HepG2 (cell line): ENCODE data around the gene PTCD2. TPM values are rescaled to one million over a fixed set of nuclear protein-coding genes. Genes with fewer than 3 reads are reported as not detected.
A peak's percentile ranks its signal among the peaks of the same experiment; 100 is the strongest.

Experiments
- ATAC-seq: fragments of 200-7000 bp; cut with Tn5 transposase; 3 replicates; pipeline ENCODE4 v1.9.1; 2020; ENCODE audit warnings: mild to moderate bottlenecking, moderate library complexity
- BruUV-seq: library from RNA; stranded (reverse); fragments of 400-500 nt; replicated peaks from 2 replicates; lab custom pipeline; 2021; lab: Mats Ljungman, UMichigan
- CTCF ChIA-PET: fragments of 300-600 bp; formaldehyde crosslinking; extraction: SDS; loops from one replicate; lab custom pipeline; 2021; ENCODE audit warnings: low total read pairs, inconsistent platforms, low intra/inter-chr PET ratio; lab: Yijun Ruan, JAX
- POLR2A ChIA-PET: fragments of 350-600 bp; sonication (Branson Sonifier 250); formaldehyde crosslinking; loops from one replicate; lab custom pipeline; 2020; ENCODE audit warnings: antibody characterized with exemption, inconsistent platforms; lab: Yijun Ruan, JAX
- DNase-seq: peaks from one replicate; pipeline ENCODE4 v3.0.0-alpha.2; 2015; ENCODE audit warnings: low spot score
- FAIRE-seq: peaks from 3 replicates; lab custom pipeline; 2011; peaks lifted over from hg19 to GRCh38; lab: Jason Lieb, UNC
- H2AFZ ChIP-seq: one replicate; pipeline ENCODE4 v1.6.1; 2011; ENCODE audit warnings: low read length, inconsistent platforms
- H3K27ac ChIP-seq: fragments of 300-600 bp; 3 replicates; pipeline ENCODE4 v1.8.0; 2011; ENCODE audit warnings: mixed run types, mild to moderate bottlenecking, mixed read lengths, low read length, inconsistent platforms; ENCODE audit not compliant: insufficient read depth; ENCODE audit errors: extremely low read length
- H3K27me3 ChIP-seq, 2 experiments: fragments of 200-600 bp in 1 of 2; 2 replicates in 1 of 2; 3 replicates in 1 of 2; pipeline versions ENCODE4 v1.6.0 to v1.8.0; 2011; ENCODE audit warnings: low read length in 2 of 2, mild to moderate bottlenecking in 2 of 2, moderate library complexity in 2 of 2, inconsistent platforms in 1 of 2; ENCODE audit not compliant: insufficient read depth in 2 of 2, control insufficient read depth in 1 of 2
- H3K36me3 ChIP-seq, 2 experiments: fragments of 200-600 bp in 1 of 2; replicated peaks in 1 of 2; 2 replicates in 1 of 2; 3 replicates in 1 of 2; pipeline versions ENCODE4 v1.5.1 to v1.8.0; 2011; ENCODE audit warnings: low read length in 2 of 2, inconsistent platforms in 1 of 2; ENCODE audit not compliant: insufficient read depth in 2 of 2, control insufficient read depth in 1 of 2
- H3K4me1 ChIP-seq: 2 replicates; pipeline ENCODE4 v1.5.1; 2012; ENCODE audit warnings: low read length, inconsistent platforms; ENCODE audit not compliant: insufficient read depth
- H3K4me2 ChIP-seq: 2 replicates; pipeline ENCODE4 v1.6.0; 2011; ENCODE audit warnings: low read depth, low read length, inconsistent platforms
- H3K4me3 ChIP-seq, 3 experiments: fragments of 200-600 bp in 1 of 3; sonication (generic), shearing (Covaris generic) in 1 of 3; replicated peaks in 1 of 3; 2 replicates each; pipeline ENCODE4 v1.5.1; 2011 to 2016; ENCODE audit warnings: low read length in 3 of 3, inconsistent platforms in 2 of 3, low read depth in 2 of 3, mild to moderate bottlenecking in 2 of 3, control low read depth in 1 of 3, mixed read lengths in 1 of 3; ENCODE audit not compliant: insufficient read depth in 1 of 3
- H3K79me2 ChIP-seq: one replicate; pipeline ENCODE4 v1.6.1; 2011; ENCODE audit warnings: low read length, inconsistent platforms; ENCODE audit not compliant: insufficient read depth
- H3K9ac ChIP-seq: 2 replicates; pipeline ENCODE4 v1.6.0; 2011; ENCODE audit warnings: mild to moderate bottlenecking, low read depth, low read length, inconsistent platforms; ENCODE audit not compliant: insufficient read depth
- H3K9me3 ChIP-seq: 2 replicates; pipeline ENCODE4 v1.5.1; 2012; ENCODE audit warnings: mild to moderate bottlenecking, low read length
- H4K20me1 ChIP-seq: 2 replicates; pipeline ENCODE4 v1.6.0; 2011; ENCODE audit warnings: inconsistent platforms, mild to moderate bottlenecking, low read length, moderate library complexity; ENCODE audit not compliant: insufficient read depth
- ATF2 ChIP-seq: sonication (generic); formaldehyde crosslinking; IDR thresholded peaks from 2 replicates; pipeline ENCODE4 v1.4.0; 2020; ENCODE audit warnings: missing genetic modification reagents
- FOXA3 ChIP-seq: IDR thresholded peaks from 2 replicates; pipeline ENCODE4 v1.6.1; 2016; ENCODE audit warnings: missing genetic modification reagents, missing compliant biosample characterization
- MTF1 ChIP-seq: sonication (generic); formaldehyde crosslinking; IDR thresholded peaks from 2 replicates; pipeline ENCODE4 v1.5.0; 2020; ENCODE audit warnings: missing genetic modification reagents
- MTF2 ChIP-seq: sonication (generic); formaldehyde crosslinking; IDR thresholded peaks from 2 replicates; pipeline ENCODE4 v1.5.0; 2020; ENCODE audit warnings: missing genetic modification reagents, borderline replicate concordance
- NRL ChIP-seq: sonication (generic); formaldehyde crosslinking; IDR thresholded peaks from 2 replicates; pipeline ENCODE4 v1.5.0; 2020; ENCODE audit warnings: missing genetic modification reagents, mild to moderate bottlenecking, moderate library complexity, borderline replicate concordance
- PAWR ChIP-seq: sonication (generic); formaldehyde crosslinking; IDR thresholded peaks from 2 replicates; pipeline ENCODE4 v1.4.0; 2020; ENCODE audit warnings: missing genetic modification reagents, mild to moderate bottlenecking, borderline replicate concordance
- PPARG ChIP-seq: conservative IDR thresholded peaks from 2 replicates; pipeline ENCODE4 v1.6.1; 2016; ENCODE audit warnings: missing biosample characterization, missing genetic modification reagents
- SOX13 ChIP-seq, 3 experiments: fragments of 450-650 bp in 1 of 3; sonication (generic) in 1 of 3; formaldehyde crosslinking in 1 of 3; IDR thresholded peaks in 2 of 3; conservative IDR thresholded peaks in 1 of 3; 2 replicates each; pipeline versions ENCODE4 v1.5.0 to v1.6.1; 2016 to 2020; ENCODE audit warnings: antibody characterized with exemption in 1 of 3, mild to moderate bottlenecking in 1 of 3, missing compliant biosample characterization in 1 of 3, missing genetic modification reagents in 1 of 3, moderate library complexity in 1 of 3
- SOX5 ChIP-seq: IDR thresholded peaks from 2 replicates; pipeline ENCODE4 v1.6.1; 2016; ENCODE audit warnings: borderline replicate concordance
- SOX6 ChIP-seq, 2 experiments: fragments of 450-650 bp in 1 of 2; sonication (generic) in 1 of 2; formaldehyde crosslinking in 1 of 2; IDR thresholded peaks; 2 replicates each; pipeline versions ENCODE4 v1.4.0 to v1.6.1; 2017 to 2020; ENCODE audit warnings: antibody characterized with exemption in 1 of 2, mild to moderate bottlenecking in 1 of 2, missing genetic modification reagents in 1 of 2
- YY1 ChIP-seq: IDR thresholded peaks from 2 replicates; pipeline ENCODE4 v1.6.1; 2011; ENCODE audit warnings: low read length, low read depth, moderate library complexity, mild to moderate bottlenecking; ENCODE audit not compliant: insufficient read depth, insufficient replicate concordance
- ZNF510 ChIP-seq: sonication (generic); formaldehyde crosslinking; IDR thresholded peaks from 2 replicates; pipeline ENCODE4 v1.4.0; 2020; ENCODE audit warnings: low read depth, mild to moderate bottlenecking, missing genetic modification reagents
- ZNF782 ChIP-seq: sonication (generic); formaldehyde crosslinking; IDR thresholded peaks from 2 replicates; pipeline ENCODE4 v1.4.0; 2020; ENCODE audit warnings: missing genetic modification reagents, mild to moderate bottlenecking, borderline replicate concordance
- WGBS: methylation state at CpG from one replicate; pipeline ENCODE4 v1.1.6; 2017; ENCODE audit warnings: low lambda C conversion rate; 5-methylcytosine and 5-hydroxymethylcytosine counted together
- in situ Hi-C: cut with HindIII; loops from 2 replicates; pipeline ENCODE4 v1.10.0; 2017; ENCODE audit warnings: low pct_unique_long_range_greater_than_20kb; ENCODE audit not compliant: extremely low pct_ligation_motif_present
- intact Hi-C: fragments of 100-400 bp; cut with micrococcal nuclease; formaldehyde crosslinking; loops from one replicate; pipeline ENCODE4 v1.10.0; 2022; ENCODE audit not compliant: unreplicated experiment
- polyA plus RNA-seq, 8 experiments: library from polyadenylated mRNA; depleted of rRNA in 3 of 8; stranded (reverse) in 7 of 8; unstranded in 1 of 8; fragments of >200 nt; fragmentation: Illumina TruSeq in 4 of 8; extraction: Trizol in 4 of 8; gene quantifications; 2 replicates each; pipeline versions ENCODE4 v1.2.1 to v1.2.3, GENCODE V29; 2011 to 2016; ENCODE audit warnings: low read depth in 4 of 8, missing spikeins in 1 of 8, mixed read lengths in 1 of 8; ENCODE audit not compliant: insufficient read depth in 1 of 8
- total RNA-seq, 5 experiments: library from RNA; depleted of rRNA; stranded (reverse); fragments of >200 nt; fragmentation: Illumina TruSeq; extraction: Trizol; gene quantifications; 2 replicates each; pipeline ENCODE4 v1.2.3, GENCODE V29; 2016; ENCODE audit warnings: low read depth in 1 of 5
- TF ChIP-seq, protein P1 (sequence below): IDR thresholded peaks from 2 replicates; pipeline ENCODE4 v1.6.1; 2016; ENCODE audit warnings: low read depth

The PTCD2 gene
- total and polyA plus RNA-seq, 2 of the 13 experiments (the other 11 are each of a cell fraction or from before 2014, with no cell fraction given) = 5.3 to 6.4 TPM

GRCh38 chr5:72302171-72302570 lies 18.0 kb upstream of the PTCD2 start (continued):
- TF ChIP-seq ZNF510 (CRISPR knock-in tag) = no peak
- no peak for TF ChIP-seq YY1
- TF ChIP-seq ZNF782 = no peak
- TF ChIP-seq PAWR (CRISPR knock-in tag) = no peak

GRCh38 chr5:72305194-72306142 lies 14.7 kb upstream of the PTCD2 start:
- no peaks in the 10 kb centered on the region for H4K20me1 ChIP-seq
- H3K4me2 ChIP-seq = peak overlapping the region; percentile 33
- H3K4me3 ChIP-seq = no peak overlapping the region
- intact Hi-C loops = no loop called here
- no peak for ATAC-seq
- H2AFZ ChIP-seq = no peak overlapping the region
- no peaks in the 10 kb centered on the region for H3K27me3 ChIP-seq
- ChIA-PET CTCF (no interaction called here), POLR2A (interaction anchor here (1.6 to 2.4 kb wide), 2 partner anchors 13 to 15 kb away, joined by 3 to 7 read pairs; partner anchors contain the start of genes MRPS27 and PTCD2)
- H3K36me3 ChIP-seq = peaks cover 2 to 22% of the 10 kb centered on the region in 2 experiments; a peak in 3 of 5 replicates
- peaks cover 52% of the 10 kb centered on the region for H3K4me1 ChIP-seq
- DNase-seq = peak; percentile 16
- WGBS = 100% methylated on average over 2 of the region's 2 CpGs
- no peak for FAIRE-seq
- in situ Hi-C loops = loop anchor here (5.0 to 25.0 kb wide), 2 partner anchors 168 to 518 kb away; no protein-coding TSS in a partner anchor
- peak overlapping the region; percentile 27 for H3K9ac ChIP-seq
- TF ChIP-seq SOX6 (IDR thresholded peaks at IDR 0.05) (no peak), SOX6 (CRISPR knock-in tag; IDR thresholded peaks at IDR 0.05) (peak; percentile 50; the same call in 1 of the 2 replicates), SOX13 (IDR thresholded peaks at IDR 0.05) (no peak), SOX13 (CRISPR knock-in tag; conservative IDR thresholded peaks at IDR 0.05 in 1 of 2, IDR thresholded peaks at IDR 0.05 in 1 of 2) (peak in 1 of 2 experiments; percentile 71; a peak in 2 of 4 replicates), MTF2 (CRISPR knock-in tag) (no peak), SOX5 (CRISPR knock-in tag) (peak; percentile 57; the same call in 1 of the 2 replicates), MTF1 (CRISPR knock-in tag) (no peak), NRL (CRISPR knock-in tag) (no peak), ATF2 (CRISPR knock-in tag) (no peak), FOXA3 (CRISPR knock-in tag) (0 out of 2 replicates have a peak, but pooled peaks have one; percentile 18), PPARG (CRISPR knock-in tag) (0 out of 2 replicates have a peak, but pooled peaks have one; percentile 19)
- TF ChIP-seq, protein P1, sequence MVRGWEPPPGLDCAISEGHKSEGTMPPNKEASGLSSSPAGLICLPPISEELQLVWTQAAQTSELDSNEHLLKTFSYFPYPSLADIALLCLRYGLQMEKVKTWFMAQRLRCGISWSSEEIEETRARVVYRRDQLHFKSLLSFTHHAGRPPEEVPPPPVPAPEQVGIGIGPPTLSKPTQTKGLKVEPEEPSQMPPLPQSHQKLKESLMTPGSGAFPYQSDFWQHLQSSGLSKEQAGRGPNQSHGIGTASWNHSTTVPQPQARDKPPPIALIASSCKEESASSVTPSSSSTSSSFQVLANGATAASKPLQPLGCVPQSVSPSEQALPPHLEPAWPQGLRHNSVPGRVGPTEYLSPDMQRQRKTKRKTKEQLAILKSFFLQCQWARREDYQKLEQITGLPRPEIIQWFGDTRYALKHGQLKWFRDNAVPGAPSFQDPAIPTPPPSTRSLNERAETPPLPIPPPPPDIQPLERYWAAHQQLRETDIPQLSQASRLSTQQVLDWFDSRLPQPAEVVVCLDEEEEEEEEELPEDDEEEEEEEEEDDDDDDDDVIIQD (CRISPR knock-in tag) = 0 out of 2 replicates have a peak, but pooled peaks have one; percentile 18
- BruUV-seq = no TSS peak
- peak overlapping the region; percentile 57 for H3K27ac ChIP-seq
- peaks cover 69% of the 10 kb centered on the region for H3K79me2 ChIP-seq
- H3K9me3 ChIP-seq = no peaks in the 10 kb centered on the region
